Lower lobe of right lung (tissue), 2 donors: ENCODE measurements around the gene PGM2. TPM values are rescaled to one million over a fixed set of nuclear protein-coding genes. Genes with fewer than 3 reads are reported as not detected.

Experiments used
- ATAC-seq, 2 donors: fragments of 200-7000 bp; cut with Tn5 transposase; one replicate each; pipeline ENCODE4 v1.9.1; 2020 to 2022; ENCODE audit warnings: mild to moderate bottlenecking in 2 of 2, moderate library complexity in 2 of 2
- DNase-seq: peaks from one replicate; pipeline ENCODE4 v3.0.0-alpha.2; 2020
- H3K27ac ChIP-seq: fragments of 200-600 bp; one replicate; pipeline ENCODE4 v1.8.0; 2022
- H3K27me3 ChIP-seq: fragments of 200-600 bp; one replicate; pipeline ENCODE4 v1.8.0; 2022; ENCODE audit warnings: low read depth
- H3K36me3 ChIP-seq: fragments of 200-600 bp; one replicate; pipeline ENCODE4 v1.8.0; 2022; ENCODE audit warnings: mild to moderate bottlenecking
- H3K4me1 ChIP-seq: fragments of 200-600 bp; one replicate; pipeline ENCODE4 v1.8.0; 2022
- H3K4me3 ChIP-seq: fragments of 200-600 bp; one replicate; pipeline ENCODE4 v1.8.0; 2022; ENCODE audit warnings: mild to moderate bottlenecking
- H3K9me3 ChIP-seq: fragments of 200-600 bp; one replicate; pipeline ENCODE4 v1.8.0; 2022
- CTCF ChIP-seq: fragments of 200-600 bp; IDR thresholded peaks from one replicate; pipeline ENCODE4 v1.8.0; 2022; ENCODE audit warnings: antibody characterized with exemption, mild to moderate bottlenecking
- intact Hi-C: fragments of 100-400 bp; cut with DNase I; formaldehyde crosslinking; loops from one replicate; pipeline ENCODE4 v1.11.0; 2022
- total RNA-seq: library from RNA; stranded (reverse); fragmentation: NEBNext Ultra II Directional; extraction: Animal tissue kit (Norgen Biotek cat#: 25700); gene quantifications from one replicate; pipeline ENCODE4 v1.2.1, GENCODE V29; 2021
- donor health status: DM: no; HTN: yes; CAD: no; lungs with severe emphysema.

The PGM2 gene
- total RNA-seq, 1 donor from 2014 or later, result 28.7 TPM

GRCh38 chr4:37835806-37836205, 9.3 kb downstream of the PGM2 start:
- H3K27ac ChIP-seq, result no peak overlapping the region
- no peak overlapping the region for H3K4me3 ChIP-seq
- intact Hi-C loops, result no loop called here
- no peak for DNase-seq
- H3K36me3 ChIP-seq, result peaks cover 80% of the 10 kb centered on the region
- no peaks in the 10 kb centered on the region for H3K9me3 ChIP-seq
- H3K27me3 ChIP-seq, result no peaks in the 10 kb centered on the region
- TF ChIP-seq CTCF, result no peak
- H3K4me1 ChIP-seq, result peaks cover 21% of the 10 kb centered on the region
- no peak for ATAC-seq

GRCh38 chr4:37836274-37836673, 9.8 kb downstream of the PGM2 start:
- no peak for DNase-seq
- H3K4me3 ChIP-seq, result no peak overlapping the region
- no peak for TF ChIP-seq CTCF
- peaks cover 76% of the 10 kb centered on the region for H3K36me3 ChIP-seq
- no peak overlapping the region for H3K27ac ChIP-seq
- H3K27me3 ChIP-seq, result no peaks in the 10 kb centered on the region
- peaks cover 21% of the 10 kb centered on the region for H3K4me1 ChIP-seq
- no peaks in the 10 kb centered on the region for H3K9me3 ChIP-seq
- intact Hi-C loops, result no loop called here
- ATAC-seq, result no peak

GRCh38 chr4:37836838-37837440, 10.5 kb downstream of the PGM2 start:
- Histone ChIP-seq H3K27me3 (no peaks in the 10 kb centered on the region), H3K36me3 (peaks cover 75% of the 10 kb centered on the region), H3K27ac (peak overlapping the region; percentile 38), H3K4me1 (peaks cover 21% of the 10 kb centered on the region), H3K9me3 (no peaks in the 10 kb centered on the region), H3K4me3 (no peak overlapping the region)
- ATAC-seq (no peak), DNase-seq (no peak)
- no peak for TF ChIP-seq CTCF
- intact Hi-C loops, result no loop called here

GRCh38 chr4:37837446-37837845, 11.0 kb downstream of the PGM2 start:
- TF ChIP-seq CTCF, result no peak
- Histone ChIP-seq H3K9me3 (no peaks in the 10 kb centered on the region), H3K36me3 (peaks cover 72% of the 10 kb centered on the region), H3K27me3 (no peaks in the 10 kb centered on the region), H3K27ac (peak overlapping the region; percentile 38), H3K4me1 (peaks cover 21% of the 10 kb centered on the region), H3K4me3 (no peak overlapping the region)
- intact Hi-C loops, result no loop called here
- ATAC-seq (peak in 1 of 2 donors; percentile 31), DNase-seq (no peak)

- ATAC-seq, result no peak
- H3K27me3 ChIP-seq, result no peaks in the 10 kb centered on the region
- H3K36me3 ChIP-seq, result peaks cover 59% of the 10 kb centered on the region
- no peak overlapping the region for H3K4me3 ChIP-seq
- no peak for DNase-seq
- TF ChIP-seq CTCF, result no peak
- H3K4me1 ChIP-seq, result peaks cover 21% of the 10 kb centered on the region
- no peak overlapping the region for H3K27ac ChIP-seq
- intact Hi-C loops, result no loop called here
- H3K9me3 ChIP-seq, result no peaks in the 10 kb centered on the region
These were observed 12.9 kb downstream of the PGM2 start for GRCh38 chr4:37839426-37839825.
